ENCODE measurements around the gene NDNF.

NDNF gene

GRCh38 chr4:121072224-121073003, at the start of gene NDNF:
NDNF (minus strand) TSS chr4:121072535; CDS start chr4:121045837, 26,698 bp downstream.
- Histone ChIP-seq H3K4me1 (no peaks in the 10 kb centered on the region), H2AFZ (peak within 1 kb of the TSS; percentile 66), H3K4me2 (ENCODE audit: low read length) (peak within 1 kb of the TSS; percentile 86), H3K79me2 (no peaks in the 10 kb centered on the region), H3K27me3 (ENCODE audit: control insufficient read depth, insufficient read depth, low read length) (no peaks in the 10 kb centered on the region), H3K36me3 (ENCODE audit: control insufficient read depth, insufficient read depth, low read length) (no peaks in the 10 kb centered on the region), H3K9ac (no peak within 1 kb of the TSS), H3K27ac (no peak within 1 kb of the TSS), H3K9me3 (ENCODE audit: control insufficient read depth, low read length) (no peaks in the 10 kb centered on the region), H3K4me3 (ENCODE audit: low read depth, low read length) (peak within 1 kb of the TSS; percentile 57)
- no peak for TF ChIP-seq CTCF (IDR thresholded peaks at IDR 0.05)

- no peak for TF ChIP-seq CTCF (IDR thresholded peaks at IDR 0.05)
- no peaks in the 10 kb centered on the region for H3K27me3 ChIP-seq (ENCODE audit: control insufficient read depth, insufficient read depth, low read length)
- no peaks in the 10 kb centered on the region for H3K9me3 ChIP-seq (ENCODE audit: control insufficient read depth, low read length)
- H3K79me2 ChIP-seq: no peaks in the 10 kb centered on the region
- H3K4me1 ChIP-seq: no peaks in the 10 kb centered on the region
- H3K27ac ChIP-seq: no peak overlapping the region
- no peak overlapping the region for H3K4me3 ChIP-seq (ENCODE audit: low read depth, low read length)
- no peak overlapping the region for H2AFZ ChIP-seq
- no peak overlapping the region for H3K4me2 ChIP-seq (ENCODE audit: low read length)
- H3K9ac ChIP-seq: no peak overlapping the region
- no peaks in the 10 kb centered on the region for H3K36me3 ChIP-seq (ENCODE audit: control insufficient read depth, insufficient read depth, low read length)
Observed at GRCh38 chr4:121119715-121120114, 47.4 kb upstream of the NDNF start.

- no peak for TF ChIP-seq CTCF (IDR thresholded peaks at IDR 0.05)
- Histone ChIP-seq H3K9ac (no peak overlapping the region), H3K36me3 (ENCODE audit: control insufficient read depth, insufficient read depth, low read length) (no peaks in the 10 kb centered on the region), H3K4me3 (ENCODE audit: low read depth, low read length) (no peak overlapping the region), H3K27me3 (ENCODE audit: control insufficient read depth, insufficient read depth, low read length) (no peaks in the 10 kb centered on the region), H3K4me2 (ENCODE audit: low read length) (no peak overlapping the region), H3K4me1 (no peaks in the 10 kb centered on the region), H3K27ac (no peak overlapping the region), H3K79me2 (no peaks in the 10 kb centered on the region), H2AFZ (no peak overlapping the region), H3K9me3 (ENCODE audit: control insufficient read depth, low read length) (no peaks in the 10 kb centered on the region)
Observed at GRCh38 chr4:121118344-121118743, 46.0 kb upstream of the NDNF start.

GRCh38 chr4:121114756-121115155, 42.4 kb upstream of the NDNF start:
- no peak for TF ChIP-seq CTCF (IDR thresholded peaks at IDR 0.05)
- no peaks in the 10 kb centered on the region for H3K27me3 ChIP-seq (ENCODE audit: control insufficient read depth, insufficient read depth, low read length)
- H3K9me3 ChIP-seq (ENCODE audit: control insufficient read depth, low read length): no peaks in the 10 kb centered on the region
- no peaks in the 10 kb centered on the region for H3K36me3 ChIP-seq (ENCODE audit: control insufficient read depth, insufficient read depth, low read length)
- no peak overlapping the region for H2AFZ ChIP-seq
- no peaks in the 10 kb centered on the region for H3K79me2 ChIP-seq
- H3K4me1 ChIP-seq: no peaks in the 10 kb centered on the region
- H3K27ac ChIP-seq: no peak overlapping the region
- H3K4me3 ChIP-seq (ENCODE audit: low read depth, low read length): no peak overlapping the region
- no peak overlapping the region for H3K4me2 ChIP-seq (ENCODE audit: low read length)
- H3K9ac ChIP-seq: no peak overlapping the region

- Histone ChIP-seq H3K4me2 (ENCODE audit: low read length) (no peak overlapping the region), H3K36me3 (ENCODE audit: control insufficient read depth, insufficient read depth, low read length) (no peaks in the 10 kb centered on the region)
- no peak for TF ChIP-seq CTCF (IDR thresholded peaks at IDR 0.05)
Observed at GRCh38 chr4:121112530-121112929, 40.2 kb upstream of the NDNF start.

More at GRCh38 chr4:121112530-121112929, 40.2 kb upstream of the NDNF start:
- no peaks in the 10 kb centered on the region for H3K4me1 ChIP-seq
- H3K27ac ChIP-seq: no peak overlapping the region
- no peaks in the 10 kb centered on the region for H3K79me2 ChIP-seq
- H3K4me3 ChIP-seq (ENCODE audit: low read depth, low read length): no peak overlapping the region
- no peak overlapping the region for H2AFZ ChIP-seq
- no peaks in the 10 kb centered on the region for H3K27me3 ChIP-seq (ENCODE audit: control insufficient read depth, insufficient read depth, low read length)
- no peaks in the 10 kb centered on the region for H3K9me3 ChIP-seq (ENCODE audit: control insufficient read depth, low read length)
- H3K9ac ChIP-seq: no peak overlapping the region

Data from parathyroid adenoma (tissue), 2 donors.